NCI-H82 treated with DMSO at 0.1 percent for 48 hours (cell line): ENCODE measurements around the gene SNPH.

Experiments used
- DNase-seq: peaks from one replicate; lab custom pipeline; 2025; ENCODE audit not compliant: unreplicated experiment; lab: John Stamatoyannopoulos, UW

SNPH gene

DNA sequence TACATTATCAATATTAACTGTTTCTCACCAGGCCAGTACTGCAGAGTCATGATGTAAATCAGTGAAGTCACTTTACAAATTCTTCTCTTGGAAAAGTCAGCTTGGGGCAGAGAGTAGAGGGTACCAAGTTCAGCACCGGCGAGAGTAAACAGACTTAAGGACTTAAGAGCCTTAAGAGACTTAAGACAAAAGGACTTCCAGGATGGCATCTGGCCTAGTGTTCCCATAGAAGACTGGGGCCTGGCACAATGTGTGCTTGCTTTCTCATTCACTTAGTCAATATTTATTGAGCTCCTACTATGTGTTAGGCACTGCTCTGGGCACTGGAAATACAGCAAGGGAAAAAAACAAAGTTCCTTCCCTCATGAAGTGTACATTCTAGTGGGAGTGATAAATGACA, 1.4 kb upstream of the SNPH start:
- peak; percentile 80 for DNase-seq

DNA sequence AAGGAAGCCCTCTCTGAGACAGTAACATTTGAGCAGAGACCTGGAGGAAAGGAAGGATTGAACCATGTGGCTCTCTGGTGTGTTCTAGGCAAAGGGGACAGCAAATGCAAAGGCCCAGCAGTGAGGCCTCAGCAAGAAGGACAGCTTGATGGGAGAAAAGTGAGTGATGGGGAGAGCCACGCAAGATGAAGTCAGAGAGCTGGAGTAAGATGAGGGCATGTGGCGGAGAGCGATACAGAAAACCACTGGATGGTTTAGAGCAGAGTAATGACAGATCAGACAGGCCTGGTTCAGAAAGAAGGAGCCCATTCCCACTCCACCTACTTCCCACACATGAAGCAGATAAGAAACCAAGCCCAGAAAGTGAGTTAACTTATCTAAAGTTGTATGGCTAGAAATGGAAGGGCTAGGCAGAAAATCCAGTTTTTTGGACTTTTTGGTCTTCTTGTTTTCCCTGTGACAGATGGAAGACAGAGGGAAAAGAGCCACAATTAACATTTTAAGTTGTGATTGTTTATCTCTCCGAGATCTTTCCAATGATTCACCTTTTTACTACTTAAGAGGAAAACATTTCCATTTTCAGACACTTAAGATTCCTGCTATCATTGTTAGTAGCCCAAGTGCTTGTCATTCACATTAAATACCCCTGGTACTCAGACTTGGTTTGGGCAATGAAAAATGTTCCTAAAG, 723 bp upstream of the SNPH start:
- no peak for DNase-seq

DNA sequence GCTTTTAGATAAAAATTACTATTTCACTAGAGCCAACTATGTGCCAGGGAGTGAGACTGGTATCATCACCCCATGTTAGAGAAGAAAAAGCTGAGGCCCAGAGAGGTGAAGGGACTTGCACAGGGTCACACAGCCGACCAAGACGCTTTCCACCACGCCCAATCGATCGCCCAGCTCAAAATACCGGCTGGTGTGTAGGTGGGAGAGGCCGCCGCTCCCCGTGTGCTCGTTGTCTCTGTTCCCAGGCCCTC, 253 bp upstream of the SNPH start:
- DNase-seq, result no peak

DNA sequence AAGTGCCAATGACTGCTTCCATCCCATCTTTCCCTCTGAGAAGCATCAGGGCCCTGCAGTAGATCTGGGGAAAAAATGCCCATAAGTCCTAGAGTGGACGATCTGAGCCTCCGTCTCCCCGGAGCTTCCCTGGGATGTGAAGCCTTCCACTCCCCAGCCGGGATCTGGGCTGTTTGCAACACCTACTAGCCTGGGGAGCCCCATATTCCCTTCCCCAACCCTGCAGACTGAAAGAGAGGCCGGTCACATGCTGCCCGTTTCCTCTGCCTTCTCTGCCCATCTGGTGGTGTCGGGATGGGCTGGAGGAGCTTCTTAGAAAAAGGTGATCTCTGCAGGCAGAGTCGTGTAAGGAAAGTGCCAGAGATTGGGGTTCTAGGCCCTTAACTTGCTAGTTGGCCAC, 1.1 kb downstream of the SNPH start:
- DNase-seq, result no peak

DNA sequence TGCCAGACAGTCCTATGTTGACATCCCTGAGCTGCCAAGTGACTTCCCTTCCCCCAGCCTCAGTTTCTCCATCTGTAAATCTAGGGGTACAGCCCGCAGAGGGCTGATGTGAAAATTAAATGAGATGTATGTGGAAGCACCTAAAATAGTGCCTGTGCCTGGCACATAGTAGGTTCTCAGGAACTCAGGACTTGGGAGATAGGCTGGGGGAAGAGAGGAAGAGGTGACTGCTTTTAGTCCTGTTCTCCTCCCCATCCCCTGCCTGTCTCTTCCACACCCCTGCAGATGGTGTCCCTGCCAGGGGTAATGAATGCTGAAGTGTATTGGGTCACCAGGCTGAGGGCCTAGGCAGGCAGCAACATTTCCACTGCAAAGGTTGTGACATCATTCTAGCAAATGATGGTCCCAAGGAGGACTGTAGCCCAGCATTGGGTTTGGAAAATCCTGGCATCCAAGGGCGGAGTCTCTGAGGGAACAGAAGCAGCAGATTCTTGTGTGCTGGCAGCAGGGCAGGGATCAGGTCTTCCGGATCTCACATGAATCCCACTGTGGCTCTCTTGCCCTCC, 1.8 kb downstream of the SNPH start:
- no peak for DNase-seq

- no peak for DNase-seq
Observed at GRCh38 chr20:1269235-1269634, 3.1 kb downstream of the SNPH start.

DNA sequence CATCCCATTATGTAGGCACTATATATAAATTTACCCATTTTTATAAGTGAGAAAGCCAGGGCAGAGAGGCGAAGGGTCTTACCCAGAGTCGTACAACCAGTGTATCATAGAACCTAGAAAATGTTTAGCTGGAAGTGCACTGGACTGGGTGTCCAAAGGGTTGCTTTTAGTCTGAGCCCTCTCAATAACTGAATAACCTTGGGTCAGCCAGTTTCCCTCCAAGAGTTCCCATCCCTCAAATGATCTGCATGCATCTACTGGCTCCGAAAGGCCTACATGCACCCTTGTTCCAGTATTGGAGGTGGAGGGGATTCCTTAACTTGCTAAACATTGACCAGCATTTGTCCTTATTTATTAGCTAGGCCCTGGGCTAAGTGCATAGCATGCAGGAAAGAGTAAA, 3.8 kb downstream of the SNPH start:
- DNase-seq, result no peak

DNA sequence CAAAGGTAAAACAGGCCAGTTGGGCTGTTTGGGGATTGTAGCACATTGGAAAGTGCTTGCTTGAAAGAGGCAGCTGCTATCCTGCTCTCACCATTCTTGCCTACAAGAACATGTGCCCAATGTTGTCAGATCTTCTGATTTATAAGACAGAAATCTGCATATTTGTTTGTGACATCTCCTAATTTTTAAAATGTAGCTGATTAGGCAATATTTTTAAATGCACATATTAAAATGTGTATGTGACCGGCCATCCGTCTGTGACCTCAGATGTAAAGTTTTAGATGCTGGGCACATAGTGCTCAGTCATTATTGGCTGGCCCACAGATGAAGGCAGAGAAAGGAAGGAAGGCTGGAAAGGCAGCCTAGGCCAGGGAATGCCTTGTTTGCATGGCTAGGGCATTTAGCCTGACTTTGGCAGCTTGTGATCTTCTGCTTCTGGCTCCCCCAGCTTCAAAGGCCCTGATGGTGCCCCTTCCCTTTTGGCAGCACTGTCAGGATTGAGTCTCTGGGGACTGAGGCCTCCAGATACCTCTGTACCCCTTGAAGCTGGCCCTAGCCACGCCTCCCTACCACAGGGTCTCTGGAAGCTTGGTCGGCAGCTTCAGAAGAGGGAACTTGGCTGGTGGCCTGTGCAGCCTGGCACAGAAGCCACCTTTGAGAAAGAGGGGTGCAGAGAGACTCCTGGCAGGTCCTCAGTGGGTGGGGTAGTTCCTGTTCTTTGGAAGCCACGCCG, 6.4 kb downstream of the SNPH start:
- no peak for DNase-seq

DNA sequence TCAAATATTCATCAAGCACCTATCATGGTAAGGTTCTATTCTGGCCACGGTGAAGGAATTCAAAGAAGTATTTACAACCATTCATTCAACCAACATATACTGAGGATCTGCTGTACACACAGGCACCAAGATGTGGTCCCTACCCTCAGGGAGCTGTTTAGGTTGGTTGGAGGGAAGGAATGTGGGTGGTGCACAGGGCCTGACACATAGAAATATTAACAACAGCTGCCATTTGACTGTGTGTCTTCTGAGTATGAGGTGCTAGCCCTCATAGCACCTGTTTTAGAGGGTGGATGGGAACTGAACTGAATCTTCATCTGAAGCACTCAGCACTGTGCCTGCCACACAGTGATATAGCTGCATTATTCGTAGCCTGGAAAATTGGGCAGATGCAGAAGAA, 7.3 kb downstream of the SNPH start:
- no peak for DNase-seq

DNA sequence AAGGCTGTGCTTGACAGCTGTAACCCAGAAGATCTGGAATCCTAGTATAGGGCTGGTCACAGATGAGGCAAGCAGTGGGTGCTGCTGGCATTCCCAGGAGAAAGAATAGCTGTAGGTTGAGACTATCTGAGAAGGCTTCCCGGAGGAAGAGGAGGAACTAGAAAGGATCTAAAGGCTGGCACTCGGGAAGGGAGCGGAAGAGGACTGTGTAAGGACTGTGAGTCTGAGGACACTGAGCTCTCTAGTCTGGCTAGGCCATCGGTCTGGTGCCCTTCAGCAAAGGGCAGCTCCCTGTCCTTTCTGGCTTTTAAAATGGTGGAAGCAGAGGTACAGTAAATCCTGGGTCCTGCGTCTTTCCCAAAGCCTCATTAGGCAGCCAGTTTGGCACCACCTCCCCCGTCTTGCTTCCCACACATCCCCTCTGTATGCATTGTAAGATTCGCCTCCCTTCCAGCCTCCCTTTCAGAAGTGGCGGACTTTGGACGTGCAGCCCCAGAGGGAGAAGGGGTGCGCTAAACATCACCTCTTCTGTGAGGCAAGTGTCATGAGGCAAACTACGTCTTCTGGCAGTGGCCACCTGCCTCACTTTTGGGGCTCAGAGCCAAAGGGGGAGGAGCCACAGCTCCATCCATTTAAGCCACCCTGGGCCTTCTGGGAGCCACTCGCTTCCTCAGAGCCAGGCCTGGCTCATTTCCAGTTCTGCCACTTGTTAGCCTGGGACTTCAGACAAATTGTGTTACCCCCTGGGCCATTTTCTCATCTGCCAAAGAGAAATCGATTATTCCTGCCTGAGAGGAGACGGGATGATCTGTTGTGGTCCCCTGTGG, 8.6 kb downstream of the SNPH start:
- DNase-seq, result no peak

- DNase-seq, result no peak
Observed at GRCh38 chr20:1275919-1276318, 9.8 kb downstream of the SNPH start.

- no peak for DNase-seq
Observed at GRCh38 chr20:1277529-1278322, 11.6 kb downstream of the SNPH start.

DNA sequence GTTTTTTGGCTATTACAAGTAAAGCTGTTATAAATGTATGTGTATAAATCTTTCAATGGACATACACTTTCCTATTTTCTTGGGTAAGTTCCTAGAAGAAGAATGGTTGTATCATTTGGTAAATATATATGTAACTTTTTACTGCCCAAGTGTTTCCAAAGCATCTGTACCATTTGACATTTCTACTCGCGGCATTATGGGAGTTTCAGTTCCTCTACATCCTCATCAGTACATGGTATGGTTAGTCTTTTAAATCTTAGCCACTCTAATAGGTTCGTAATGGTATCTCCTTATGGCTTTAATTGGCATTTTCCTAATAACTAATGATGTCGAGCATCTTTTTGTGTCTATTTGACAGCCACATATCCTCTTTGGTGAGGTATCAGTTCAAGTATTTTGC, 12.9 kb downstream of the SNPH start:
- DNase-seq, result no peak

DNA sequence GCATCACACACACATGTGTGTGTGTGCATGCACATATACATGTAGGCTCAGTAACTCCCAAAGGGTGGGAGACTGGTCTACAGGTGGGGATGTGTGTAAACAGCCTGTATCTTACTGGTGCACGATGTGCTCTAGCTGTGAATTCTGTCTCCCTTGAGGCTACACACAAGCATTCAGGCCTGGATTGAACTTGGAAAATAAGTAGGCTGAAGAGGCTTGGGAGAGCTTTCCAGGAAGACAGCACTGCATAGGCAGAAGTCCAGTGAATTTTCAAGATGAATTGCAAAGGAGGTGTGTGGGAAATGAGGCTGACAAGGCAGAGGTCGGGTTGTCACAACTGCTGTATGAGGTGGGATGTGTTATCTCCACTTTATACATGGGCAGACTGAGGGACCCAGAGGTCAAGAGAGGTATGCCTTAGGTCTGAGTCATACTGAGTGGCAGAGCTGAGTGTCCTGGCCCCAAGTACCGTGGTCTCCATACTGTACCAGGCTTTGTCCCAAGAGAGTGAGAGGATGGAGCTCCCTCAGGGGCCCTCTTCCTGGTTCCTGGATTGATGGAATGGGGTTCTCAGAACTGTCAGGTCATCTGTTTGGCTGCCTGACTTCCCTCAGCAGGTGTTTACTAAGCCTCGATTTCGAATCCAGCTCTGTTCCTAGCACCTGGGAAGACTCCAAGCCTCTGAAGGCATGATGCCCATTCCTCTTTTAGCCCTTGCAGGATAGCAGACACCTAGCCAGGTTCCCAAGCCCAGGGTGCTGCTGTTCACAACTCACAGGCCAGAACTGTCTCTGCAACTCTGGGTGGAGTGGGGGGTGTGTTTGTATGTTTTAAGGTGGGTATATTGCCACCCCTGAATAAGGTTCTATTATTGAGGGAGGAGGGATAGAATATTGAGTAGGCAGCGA, 14.4 kb downstream of the SNPH start:
- DNase-seq, result no peak

- no peak for DNase-seq
Observed at GRCh38 chr20:1281279-1282057, 15.4 kb downstream of the SNPH start.

- DNase-seq, result no peak
Observed at GRCh38 chr20:1282966-1283365, 16.9 kb downstream of the SNPH start.

GRCh38 chr20:1283522-1284510, 17.7 kb downstream of the SNPH start:
- no peak for DNase-seq
